Motor neuron (in vitro differentiated cells): Measurements from ENCODE around the gene DDX19B. TPM values are rescaled to one million over a fixed set of nuclear protein-coding genes. Genes with fewer than 3 reads are reported as not detected.
"Not testable (repeated sequence)": the region's sequence is repeated elsewhere in the genome, so short reads cannot be mapped to it uniquely, and the experiment has no call there.

Experiments used
- ATAC-seq, 8 experiments: fragments of 200-7000 bp; cut with Tn5 transposase; replicated peaks in 6 of 8; 2 replicates each; pipeline ENCODE4 v1.8.0; 2021; ENCODE audit warnings: mild to moderate bottlenecking in 8 of 8, moderate library complexity in 8 of 8
- H3K27ac ChIP-seq, 2 donors: fragments of 250-450 bp; sonication (Bioruptor Pico); 2 replicates each; pipeline ENCODE4 v1.9.0; 2021; ENCODE audit warnings: antibody characterized with exemption in 2 of 2, mild to moderate bottlenecking in 2 of 2, moderate library complexity in 1 of 2
- H3K4me1 ChIP-seq, 2 donors: fragments of 250-450 bp; sonication (Bioruptor Pico); replicated peaks in 1 of 2; 2 replicates each; pipeline ENCODE4 v1.6.1; 2021; ENCODE audit warnings: antibody characterized with exemption in 2 of 2, mild to moderate bottlenecking in 2 of 2, moderate library complexity in 1 of 2
- H3K4me3 ChIP-seq, 5 donors: fragments of 250-450 bp; sonication (Bioruptor Pico); 2 replicates each; pipeline ENCODE4 v1.9.0; 2021; ENCODE audit warnings: antibody characterized with exemption in 5 of 5, mild to moderate bottlenecking in 5 of 5, moderate library complexity in 4 of 5
- WGBS, 10 experiments: fragments of 450-650 bp; shearing (Covaris generic); methylation state at CpG; one replicate each; pipeline ENCODE4 v1.0.0; 2022; 5-methylcytosine and 5-hydroxymethylcytosine counted together
- in situ Hi-C, 9 experiments: fragments of 400-800 bp; cut with MboI; loops; one replicate each; pipeline ENCODE4 v1.15.0; 2021; ENCODE audit warnings: low sequenced_read_pairs in 9 of 9, low pct_unique_long_range_greater_than_20kb in 2 of 9; ENCODE audit not compliant: unreplicated experiment in 9 of 9
- total RNA-seq, 8 experiments: library from RNA; unstranded; fragments of 300-600 nt; gene quantifications; 2 replicates each; pipeline versions ENCODE4 v1.2.3 to v1.2.4, GENCODE V29; 2022

Gene DDX19B
- total RNA-seq: 10 to 100 TPM; 18.8 to 37.4 (median 29.5) TPM

- H3K27ac ChIP-seq: peak within 1 kb of the TSS; percentile 85 to 90
- peak; percentile 92 to 98 (median 96) for ATAC-seq
- peaks cover 11% of the 10 kb centered on the region in 2 donors for H3K4me1 ChIP-seq
- peak within 1 kb of the TSS; percentile 76 to 91 (median 84) for H3K4me3 ChIP-seq
- in situ Hi-C loops: no loop called here
- 0 to 83% (median 7%) methylated on average over 1 to 13 of the region's 37 CpGs for WGBS, 10 experiments
These were observed at the start of gene DDX19B for GRCh38 chr16:70298988-70299938. Gene DDX19B (plus strand): TSS chr16:70299186. CDS start chr16:70299298, 112 bp downstream.

- not testable (repeated sequence) for H3K4me3 ChIP-seq, ATAC-seq, H3K27ac ChIP-seq
- 30 to 100% (median 92%) methylated on average over 1 to 4 of the region's 4 CpGs; no CpG with 5 or more reads in 3 of the 10 experiments for WGBS, 10 experiments
- peaks cover 5 to 13% of the 10 kb centered on the region in 2 donors for H3K4me1 ChIP-seq
- in situ Hi-C loops: loop anchor here in 1 of 9 experiments (25.0 kb wide), 1 partner anchor 87 kb away; the partner anchor contains the start of gene CLEC18C
These were observed 49.3 kb upstream of the DDX19B start for GRCh38 chr16:70249697-70250096.

GRCh38 chr16:70250748-70251628, 48.0 kb upstream of the DDX19B start:
- in situ Hi-C loops: loop anchor here in 1 of 9 experiments (25.0 kb wide), 1 partner anchor 89 kb away; the partner anchor contains the start of gene CLEC18C
- peak overlapping the region; percentile 44 to 91 (median 54) for H3K4me3 ChIP-seq
- WGBS, 10 experiments: 0 to 2% (median 0%) methylated on average over 1 to 12 of the region's 92 CpGs; no CpG with 5 or more reads in 5 of the 10 experiments
- H3K27ac ChIP-seq: peak overlapping the region; percentile 80 to 94
- peaks cover 5 to 13% of the 10 kb centered on the region in 2 donors for H3K4me1 ChIP-seq
- ATAC-seq: peak; percentile 51 to 73 (median 60)

- H3K4me3 ChIP-seq: peak within 1 kb of the TSS; percentile 44 to 91 (median 54)
- H3K4me1 ChIP-seq: peaks cover 5 to 13% of the 10 kb centered on the region in 2 donors
- ATAC-seq: peak; percentile 73 to 93 (median 89)
- in situ Hi-C loops: loop anchor here in 1 of 9 experiments (25.0 kb wide), 1 partner anchor 89 kb away; the partner anchor contains the start of gene CLEC18C
- peak within 1 kb of the TSS; percentile 80 to 94 for H3K27ac ChIP-seq
- WGBS, 10 experiments: 0 to 100% (median 41%) methylated on average over 1 to 32 of the region's 65 CpGs; no CpG with 5 or more reads in 4 of the 10 experiments
These were observed 47.2 kb upstream of the DDX19B start, which contains the start of gene EXOSC6 for GRCh38 chr16:70251629-70252354. Gene EXOSC6 (minus strand): TSS chr16:70251940. CDS start chr16:70251900, 40 bp downstream.

- Histone ChIP-seq H3K27ac (no peak overlapping the region), H3K4me3 (no peak overlapping the region), H3K4me1 (peaks cover 5 to 13% of the 10 kb centered on the region in 2 donors)
- in situ Hi-C loops: loop anchor here in 1 of 9 experiments (25.0 kb wide), 1 partner anchor 90 kb away; the partner anchor contains the start of gene CLEC18C
- no peak for ATAC-seq
- 60 to 100% (median 88%) methylated on average over 1 to 17 of the region's 21 CpGs; no CpG with 5 or more reads in 1 of the 10 experiments for WGBS, 10 experiments
These were observed 46.5 kb upstream of the DDX19B start for GRCh38 chr16:70252355-70252988.

- no peak for ATAC-seq
- in situ Hi-C loops: loop anchor here in 1 of 9 experiments (25.0 kb wide), 1 partner anchor 91 kb away; the partner anchor contains the start of gene CLEC18C
- WGBS, 10 experiments: 67 to 100% (median 86%) methylated on average over 1 to 6 of the region's 16 CpGs; no CpG with 5 or more reads in 4 of the 10 experiments
- peaks cover 5 to 13% of the 10 kb centered on the region in 2 donors for H3K4me1 ChIP-seq
- no peak overlapping the region for H3K27ac ChIP-seq
- H3K4me3 ChIP-seq: no peak overlapping the region
These were observed 45.5 kb upstream of the DDX19B start for GRCh38 chr16:70253291-70254106.

- H3K4me3 ChIP-seq: no peak overlapping the region
- WGBS, 10 experiments: 80 to 100% (median 90%) methylated on average over 1 to 6 of the region's 9 CpGs; no CpG with 5 or more reads in 6 of the 10 experiments
- ATAC-seq: no peak
- H3K4me1 ChIP-seq: peaks cover 5 to 13% of the 10 kb centered on the region in 2 donors
- in situ Hi-C loops: loop anchor here in 1 of 9 experiments (25.0 kb wide), 1 partner anchor 92 kb away; the partner anchor contains the start of gene CLEC18C
- H3K27ac ChIP-seq: no peak overlapping the region
These were observed 44.6 kb upstream of the DDX19B start for GRCh38 chr16:70254180-70254964.

- in situ Hi-C loops: loop anchor here in 1 of 9 experiments (25.0 kb wide), 1 partner anchor 93 kb away; the partner anchor contains the start of gene CLEC18C
- Histone ChIP-seq H3K4me1 (peaks cover 3 to 7% of the 10 kb centered on the region in 2 donors), H3K4me3 (no peak overlapping the region), H3K27ac (no peak overlapping the region)
- 81 to 100% (median 94%) methylated on average over 1 to 6 of the region's 12 CpGs; no CpG with 5 or more reads in 5 of the 10 experiments for WGBS, 10 experiments
- ATAC-seq: no peak
These were observed 44.1 kb upstream of the DDX19B start for GRCh38 chr16:70254965-70255286.

- ATAC-seq: no peak
- Histone ChIP-seq H3K4me3 (no peak overlapping the region), H3K27ac (no peak overlapping the region), H3K4me1 (peaks cover 0 to 3% of the 10 kb centered on the region in 2 donors)
- WGBS, 10 experiments: 96 to 100% (median 98%) methylated on average over 1 to 7 of the region's 9 CpGs; no CpG with 5 or more reads in 5 of the 10 experiments
- in situ Hi-C loops: loop anchor here in 1 of 9 experiments (25.0 kb wide), 1 partner anchor 93 kb away; the partner anchor contains the start of gene CLEC18C
These were observed 43.4 kb upstream of the DDX19B start for GRCh38 chr16:70255574-70255973.

GRCh38 chr16:70257391-70257790, 41.6 kb upstream of the DDX19B start:
- no peaks in the 10 kb centered on the region for H3K4me1 ChIP-seq
- in situ Hi-C loops: loop anchor here in 1 of 9 experiments (25.0 kb wide), 1 partner anchor 95 kb away; the partner anchor contains the start of gene CLEC18C
- no peak overlapping the region for H3K27ac ChIP-seq
- no peak for ATAC-seq
- 50 to 100% (median 92%) methylated on average over 1 to 3 of the region's 4 CpGs; no CpG with 5 or more reads in 4 of the 10 experiments for WGBS, 10 experiments
- H3K4me3 ChIP-seq: no peak overlapping the region
